Measurements from ENCODE around the gene CETP.
A peak's percentile ranks its signal among the peaks of the same experiment; 100 is the strongest.
"Not testable (repeated sequence)": the region's sequence is repeated elsewhere in the genome, so short reads cannot be mapped to it uniquely, and the experiment has no call there.

CETP gene

GRCh38 chr16:56981729-56982271 is 20.1 kb downstream of the CETP start:
- DNase-seq (ENCODE audit: low read depth): no peak

- no peak for DNase-seq (ENCODE audit: low read depth)
Measured at GRCh38 chr16:56982695-56983094, 20.9 kb downstream of the CETP start.

- DNase-seq (ENCODE audit: low read depth): no peak
Measured at GRCh38 chr16:56983211-56983751, 21.5 kb downstream of the CETP start.

GRCh38 chr16:56984639-56985038 is 22.9 kb downstream of the CETP start:
- no peak for DNase-seq (ENCODE audit: low read depth)

- no peak for DNase-seq (ENCODE audit: low read depth)
Measured at GRCh38 chr16:56985288-56985961, 23.7 kb downstream of the CETP start.

GRCh38 chr16:56985962-56986360 is 24.2 kb downstream of the CETP start:
- DNase-seq (ENCODE audit: low read depth): no peak

GRCh38 chr16:56986361-56986760 is 24.6 kb downstream of the CETP start:
- DNase-seq (ENCODE audit: low read depth): no peak

GRCh38 chr16:56986908-56987307 is 25.2 kb downstream of the CETP start:
- not testable (repeated sequence) for DNase-seq (ENCODE audit: low read depth)

- DNase-seq (ENCODE audit: low read depth): no peak
Measured at GRCh38 chr16:56987692-56988091, 25.9 kb downstream of the CETP start.

GRCh38 chr16:56988161-56988947 is 26.6 kb downstream of the CETP start:
- DNase-seq (ENCODE audit: low read depth): no peak

- peak; percentile 83 for DNase-seq (ENCODE audit: low read depth)
Measured at GRCh38 chr16:56988948-56989945, 27.5 kb downstream of the CETP start, which contains the start of gene NLRC5. Gene NLRC5, plus strand, starts transcription at chr16:56989557. Its CDS starts 31,156 bp downstream, at chr16:57020713.

- DNase-seq (ENCODE audit: low read depth): no peak
Measured at GRCh38 chr16:56989988-56990387, 28.2 kb downstream of the CETP start.

GRCh38 chr16:56990407-56991286 is 28.9 kb downstream of the CETP start:
- no peak for DNase-seq (ENCODE audit: low read depth)

- not testable (repeated sequence) for DNase-seq (ENCODE audit: low read depth)
Measured at GRCh38 chr16:56992431-56992830, 30.7 kb downstream of the CETP start.

GRCh38 chr16:56993204-56993603 is 31.5 kb downstream of the CETP start:
- no peak for DNase-seq (ENCODE audit: low read depth)

GRCh38 chr16:56994311-56994710 is 32.6 kb downstream of the CETP start:
- DNase-seq (ENCODE audit: low read depth): no peak

GRCh38 chr16:56995136-56995805 is 33.5 kb downstream of the CETP start:
- no peak for DNase-seq (ENCODE audit: low read depth)

- no peak for DNase-seq (ENCODE audit: low read depth)
Measured at GRCh38 chr16:56997264-56997663, 35.5 kb downstream of the CETP start.

GRCh38 chr16:56997931-56998330 is 36.2 kb downstream of the CETP start:
- no peak for DNase-seq (ENCODE audit: low read depth)

GRCh38 chr16:56998352-56998751 is 36.6 kb downstream of the CETP start:
- DNase-seq (ENCODE audit: low read depth): no peak

All from stimulated activated CD8-positive, alpha-beta memory T cell treated with anti-CD3 and anti-CD28 coated beads, Interleukin-4, amount 100 ng/mL, for 24 hours (primary cell).